Mesenteric fat pad (tissue), 1 donor: ENCODE data around the gene SINHCAF. TPM values are rescaled to one million over a fixed set of nuclear protein-coding genes. Genes with fewer than 3 reads are reported as not detected.

Experiments used
- DNase-seq: peaks from one replicate; pipeline ENCODE4 v3.0.0-alpha.2; 2020; ENCODE audit warnings: low spot score
- total RNA-seq: library from RNA; stranded (reverse); fragmentation: NEBNext Ultra II Directional; extraction: Animal tissue kit (Norgen Biotek cat#: 25700); gene quantifications from one replicate; pipeline ENCODE4 v1.2.1, GENCODE V29; 2021
- donor health status: DM: yes; HTN: yes; CAD: no.

The SINHCAF gene
- total RNA-seq, 1 donor from 2014 or later = 21.9 TPM

GRCh38 chr12:31311634-31312258 is 14.2 kb downstream of the SINHCAF start:
- no peak for DNase-seq

- no peak for DNase-seq
Measured at GRCh38 chr12:31310488-31310887, 15.5 kb downstream of the SINHCAF start.

- no peak for DNase-seq
Measured at GRCh38 chr12:31309279-31309678, 16.7 kb downstream of the SINHCAF start.

- no peak for DNase-seq
Measured at GRCh38 chr12:31308116-31308515, 17.8 kb downstream of the SINHCAF start.

GRCh38 chr12:31306866-31307265 is 19.1 kb downstream of the SINHCAF start:
- no peak for DNase-seq

- DNase-seq = no peak
Measured at GRCh38 chr12:31303466-31303865, 22.5 kb downstream of the SINHCAF start.

- no peak for DNase-seq
Measured at GRCh38 chr12:31301311-31301710, 24.6 kb downstream of the SINHCAF start.

- DNase-seq = no peak
Measured at GRCh38 chr12:31300783-31301182, 25.2 kb downstream of the SINHCAF start.

- no peak for DNase-seq
Measured at GRCh38 chr12:31300341-31300740, 25.6 kb downstream of the SINHCAF start.

- DNase-seq = no peak
Measured at GRCh38 chr12:31298922-31299321, 27.0 kb downstream of the SINHCAF start.

- no peak for DNase-seq
Measured at GRCh38 chr12:31298515-31298910, 27.4 kb downstream of the SINHCAF start.

GRCh38 chr12:31297572-31298514 is 28.1 kb downstream of the SINHCAF start:
- no peak for DNase-seq

- no peak for DNase-seq
Measured at GRCh38 chr12:31289441-31289840, 36.5 kb downstream of the SINHCAF start.

- no peak for DNase-seq
Measured at GRCh38 chr12:31288381-31288780, 37.6 kb downstream of the SINHCAF start.

GRCh38 chr12:31280183-31280582 is 45.8 kb downstream of the SINHCAF start:
- no peak for DNase-seq

GRCh38 chr12:31279390-31279924 is 46.5 kb downstream of the SINHCAF start:
- DNase-seq = no peak

GRCh38 chr12:31278832-31279231 is 47.1 kb downstream of the SINHCAF start:
- no peak for DNase-seq

- DNase-seq = no peak
Measured at GRCh38 chr12:31278424-31278823, 47.5 kb downstream of the SINHCAF start.

- DNase-seq = no peak
Measured at GRCh38 chr12:31277081-31277480, 48.9 kb downstream of the SINHCAF start.

- DNase-seq = no peak
Measured at GRCh38 chr12:31275491-31275890, 50.5 kb downstream of the SINHCAF start.

GRCh38 chr12:31274520-31275300 is 51.2 kb downstream of the SINHCAF start:
- no peak for DNase-seq
